ENCODE data around the gene MMP25.

The MMP25 gene

GRCh38 chr16:3097266-3097665 is 50.9 kb downstream of the MMP25 start:
- TF ChIP-seq SIN3A (IDR thresholded peaks at IDR 0.05; ENCODE audit: borderline replicate concordance, insufficient read depth, low read length) = no peak

DNA sequence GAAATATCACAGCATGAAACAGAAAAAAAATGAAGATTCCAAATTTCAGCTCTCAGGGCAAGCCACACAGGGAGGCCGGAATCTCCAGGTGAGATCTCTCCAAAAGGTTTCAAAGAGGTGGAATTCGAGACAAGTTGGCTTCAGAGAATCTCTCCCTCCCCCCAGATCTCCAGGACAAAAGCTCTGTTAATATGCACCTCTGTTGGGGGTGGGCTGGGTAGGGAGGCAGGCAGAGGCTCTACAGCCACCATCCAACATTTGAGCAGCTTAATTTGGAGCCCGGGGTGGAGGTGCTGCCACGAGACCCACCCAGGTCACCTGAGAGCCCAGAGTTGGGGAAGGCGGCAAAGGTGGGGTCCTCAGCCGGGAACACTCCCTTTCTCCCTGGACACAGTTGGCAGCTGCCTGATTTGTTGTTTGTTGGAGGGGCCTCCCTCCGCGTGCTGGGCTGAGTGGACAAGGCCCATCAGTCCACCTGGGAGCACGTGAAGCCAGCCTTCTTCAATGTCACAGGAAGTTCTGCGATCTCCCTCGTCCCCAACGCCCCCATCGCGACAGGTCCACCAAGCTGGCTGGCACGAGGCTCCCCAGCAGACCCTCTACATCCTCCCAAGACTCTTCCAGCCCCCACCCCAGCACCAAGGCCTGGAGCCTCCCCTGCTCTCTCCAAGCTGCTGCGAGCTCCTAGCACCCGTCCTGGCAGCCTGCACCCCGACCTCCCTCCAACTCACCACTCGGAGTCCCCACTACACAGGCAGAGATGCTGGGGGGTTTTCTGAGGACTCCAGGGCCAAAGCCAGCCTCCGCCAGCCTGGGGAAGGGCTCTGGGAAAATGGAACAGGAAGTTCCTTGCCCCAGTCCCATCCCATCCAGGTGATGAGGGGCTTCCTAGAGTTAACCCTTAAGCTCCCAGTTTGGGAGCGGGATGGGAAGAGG is 52.4 kb downstream of the MMP25 start, which contains the start of gene ZSCAN10:
Gene ZSCAN10 (minus strand): TSS at position 836 of the 936 bp plus-strand sequence. CDS start 6,357 bp downstream, outside the sequence.
- TF ChIP-seq SIN3A (IDR thresholded peaks at IDR 0.05; ENCODE audit: borderline replicate concordance, insufficient read depth, low read length) (no peak), FOXP2 (optimal IDR thresholded peaks at IDR 0.05; ENCODE audit: borderline replicate concordance, extremely low read depth, extremely low read length, insufficient read depth) (no peak), TAF1 (IDR thresholded peaks at IDR 0.05; ENCODE audit: borderline replicate concordance, insufficient read depth, low read length) (no peak), POLR2AphosphoS5 (IDR thresholded peaks at IDR 0.05; ENCODE audit: low read depth, low read length) (no peak)
- TF ChIP-seq, protein P1, sequence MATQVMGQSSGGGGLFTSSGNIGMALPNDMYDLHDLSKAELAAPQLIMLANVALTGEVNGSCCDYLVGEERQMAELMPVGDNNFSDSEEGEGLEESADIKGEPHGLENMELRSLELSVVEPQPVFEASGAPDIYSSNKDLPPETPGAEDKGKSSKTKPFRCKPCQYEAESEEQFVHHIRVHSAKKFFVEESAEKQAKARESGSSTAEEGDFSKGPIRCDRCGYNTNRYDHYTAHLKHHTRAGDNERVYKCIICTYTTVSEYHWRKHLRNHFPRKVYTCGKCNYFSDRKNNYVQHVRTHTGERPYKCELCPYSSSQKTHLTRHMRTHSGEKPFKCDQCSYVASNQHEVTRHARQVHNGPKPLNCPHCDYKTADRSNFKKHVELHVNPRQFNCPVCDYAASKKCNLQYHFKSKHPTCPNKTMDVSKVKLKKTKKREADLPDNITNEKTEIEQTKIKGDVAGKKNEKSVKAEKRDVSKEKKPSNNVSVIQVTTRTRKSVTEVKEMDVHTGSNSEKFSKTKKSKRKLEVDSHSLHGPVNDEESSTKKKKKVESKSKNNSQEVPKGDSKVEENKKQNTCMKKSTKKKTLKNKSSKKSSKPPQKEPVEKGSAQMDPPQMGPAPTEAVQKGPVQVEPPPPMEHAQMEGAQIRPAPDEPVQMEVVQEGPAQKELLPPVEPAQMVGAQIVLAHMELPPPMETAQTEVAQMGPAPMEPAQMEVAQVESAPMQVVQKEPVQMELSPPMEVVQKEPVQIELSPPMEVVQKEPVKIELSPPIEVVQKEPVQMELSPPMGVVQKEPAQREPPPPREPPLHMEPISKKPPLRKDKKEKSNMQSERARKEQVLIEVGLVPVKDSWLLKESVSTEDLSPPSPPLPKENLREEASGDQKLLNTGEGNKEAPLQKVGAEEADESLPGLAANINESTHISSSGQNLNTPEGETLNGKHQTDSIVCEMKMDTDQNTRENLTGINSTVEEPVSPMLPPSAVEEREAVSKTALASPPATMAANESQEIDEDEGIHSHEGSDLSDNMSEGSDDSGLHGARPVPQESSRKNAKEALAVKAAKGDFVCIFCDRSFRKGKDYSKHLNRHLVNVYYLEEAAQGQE (IDR thresholded peaks at IDR 0.05; ENCODE audit: insufficient read depth in 1 of 2, low read depth in 2 of 2, low read length in 2 of 2) = no peak

DNA sequence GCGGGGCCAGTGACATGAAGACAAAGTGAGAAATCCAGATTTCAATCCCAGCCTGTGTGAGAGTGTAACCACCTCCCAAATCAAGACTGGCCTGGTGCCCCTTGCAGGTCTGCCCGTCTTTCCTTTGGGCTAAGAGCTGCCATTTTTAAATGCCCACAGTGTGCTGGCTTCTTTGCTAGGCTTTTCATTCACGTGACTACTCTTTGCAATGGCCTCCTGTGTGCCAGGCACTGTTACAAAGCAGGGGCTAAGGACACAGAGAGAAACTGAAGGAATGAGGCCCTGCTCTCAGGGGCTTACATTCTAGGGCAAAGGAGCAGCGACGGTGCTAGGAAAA is 53.0 kb downstream of the MMP25 start:
- no peak for TF ChIP-seq TAF1 (IDR thresholded peaks at IDR 0.05; ENCODE audit: borderline replicate concordance, insufficient read depth, low read length)
- no peak for TF ChIP-seq SIN3A (IDR thresholded peaks at IDR 0.05; ENCODE audit: borderline replicate concordance, insufficient read depth, low read length)
- no peak for TF ChIP-seq FOXP2 (optimal IDR thresholded peaks at IDR 0.05; ENCODE audit: borderline replicate concordance, extremely low read depth, extremely low read length, insufficient read depth)
- TF ChIP-seq, protein P1 (IDR thresholded peaks at IDR 0.05; ENCODE audit: insufficient read depth in 1 of 2, low read depth in 2 of 2, low read length in 2 of 2) = no peak
- TF ChIP-seq POLR2AphosphoS5 (IDR thresholded peaks at IDR 0.05; ENCODE audit: low read depth, low read length) = no peak

- TF ChIP-seq TAF1 (IDR thresholded peaks at IDR 0.05; ENCODE audit: borderline replicate concordance, insufficient read depth, low read length) (no peak), FOXP2 (optimal IDR thresholded peaks at IDR 0.05; ENCODE audit: borderline replicate concordance, extremely low read depth, extremely low read length, insufficient read depth) (no peak), SIN3A (IDR thresholded peaks at IDR 0.05; ENCODE audit: borderline replicate concordance, insufficient read depth, low read length) (no peak), POLR2AphosphoS5 (IDR thresholded peaks at IDR 0.05; ENCODE audit: low read depth, low read length) (no peak)
- TF ChIP-seq, protein P1 (IDR thresholded peaks at IDR 0.05; ENCODE audit: insufficient read depth in 1 of 2, low read depth in 2 of 2, low read length in 2 of 2) = no peak
These were observed 53.6 kb downstream of the MMP25 start for GRCh38 chr16:3099732-3100499.

DNA sequence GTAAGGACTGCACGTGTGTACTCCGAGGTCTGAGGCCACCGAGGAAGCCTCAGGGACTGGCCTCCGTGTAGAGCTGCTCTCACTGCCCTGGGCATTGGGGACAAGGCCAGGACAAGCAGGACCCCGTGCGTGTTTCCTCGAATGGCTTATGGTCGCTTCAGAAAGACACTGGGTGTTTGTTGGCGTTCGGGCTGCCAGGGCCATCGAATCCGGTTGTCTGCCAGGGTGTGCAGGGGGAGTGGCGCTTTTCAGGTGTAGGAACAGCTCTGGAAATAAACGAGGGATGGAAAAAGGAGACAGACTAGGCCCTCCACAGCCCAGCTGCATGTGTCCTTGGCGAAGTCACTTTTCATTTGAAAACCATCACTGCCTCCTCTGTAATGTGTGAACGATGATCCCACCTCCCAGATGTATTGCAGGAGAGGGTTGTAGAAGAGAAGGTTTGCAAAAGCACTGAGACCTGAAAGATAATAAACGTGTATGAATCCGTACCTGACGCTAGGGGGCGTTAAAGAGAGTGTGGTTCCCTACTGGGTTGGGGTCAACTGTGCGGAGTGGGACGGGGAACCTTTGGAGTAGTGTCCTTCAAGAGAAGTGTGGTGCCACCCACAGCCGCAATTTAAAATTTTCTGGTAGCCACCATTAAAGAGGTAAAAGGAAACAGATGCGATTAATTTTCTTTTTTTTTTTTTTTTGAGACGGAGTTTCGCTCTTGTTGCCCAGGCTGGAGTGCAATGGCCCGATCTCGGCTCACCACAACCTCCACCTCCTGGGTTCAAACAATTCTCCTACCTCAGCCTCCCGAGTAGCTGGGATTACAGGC is 54.9 kb downstream of the MMP25 start:
- TF ChIP-seq, protein P1 (IDR thresholded peaks at IDR 0.05; ENCODE audit: insufficient read depth in 1 of 2, low read depth in 2 of 2, low read length in 2 of 2) = no peak
- TF ChIP-seq TAF1 (IDR thresholded peaks at IDR 0.05; ENCODE audit: borderline replicate concordance, insufficient read depth, low read length) (no peak), POLR2AphosphoS5 (IDR thresholded peaks at IDR 0.05; ENCODE audit: low read depth, low read length) (no peak), FOXP2 (optimal IDR thresholded peaks at IDR 0.05; ENCODE audit: borderline replicate concordance, extremely low read depth, extremely low read length, insufficient read depth) (no peak), SIN3A (IDR thresholded peaks at IDR 0.05; ENCODE audit: borderline replicate concordance, insufficient read depth, low read length) (no peak)
